Natural killer cell (primary cell): ENCODE results near the gene PNPO. TPM values are rescaled to one million over a fixed set of nuclear protein-coding genes. Genes with fewer than 3 reads are reported as not detected.

Experiments
- ATAC-seq, 3 donors: fragments of 150-1000 bp in 2 of 3; fragments of 200-7000 bp in 1 of 3; cut with Tn5 transposase; 1 replicate in 1 of 3; 2 replicates in 2 of 3; pipeline ENCODE4 v1.10.0; 2021; ENCODE audit warnings: mild to moderate bottlenecking in 2 of 3, moderate library complexity in 2 of 3
- DNase-seq, 2 donors: peaks; one replicate each; pipeline versions ENCODE4 v3.0.0 to v3.0.0-alpha.2; 2013 to 2021; ENCODE audit warnings: mixed read lengths in 1 of 2
- H3K27ac ChIP-seq: one replicate; pipeline ENCODE4 v1.5.1; 2013; ENCODE audit warnings: mild to moderate bottlenecking, low read length
- H3K27me3 ChIP-seq: one replicate; pipeline ENCODE4 v1.6.1; 2013; ENCODE audit warnings: low read length; ENCODE audit not compliant: control insufficient read depth, insufficient read depth
- H3K36me3 ChIP-seq: one replicate; pipeline ENCODE4 v1.6.1; 2013; ENCODE audit warnings: low read length; ENCODE audit not compliant: control insufficient read depth, insufficient read depth
- H3K4me1 ChIP-seq: one replicate; pipeline ENCODE4 v1.6.1; 2013; ENCODE audit warnings: low read length; ENCODE audit not compliant: control insufficient read depth, insufficient read depth
- H3K4me3 ChIP-seq: one replicate; pipeline ENCODE4 v1.5.1; 2013; ENCODE audit warnings: low read length
- H3K9me3 ChIP-seq: one replicate; pipeline ENCODE4 v1.6.1; 2013; ENCODE audit warnings: low read length; ENCODE audit not compliant: control insufficient read depth, insufficient read depth
- H3K27ac Mint-ChIP-seq, 2 donors: one replicate each; pipeline ENCODE4 v1.8.0; 2022; ENCODE audit warnings: mild to moderate bottlenecking in 2 of 2, mixed read lengths in 2 of 2, moderate library complexity in 1 of 2
- H3K27me3 Mint-ChIP-seq, 2 donors: one replicate each; pipeline ENCODE4 v1.8.0; 2022; ENCODE audit warnings: low read depth in 2 of 2, mixed read lengths in 2 of 2
- H3K36me3 Mint-ChIP-seq: one replicate; pipeline ENCODE4 v1.8.0; 2022; ENCODE audit warnings: mixed read lengths
- H3K4me1 Mint-ChIP-seq, 2 donors: one replicate each; pipeline ENCODE4 v1.8.0; 2022; ENCODE audit warnings: mixed read lengths in 2 of 2
- H3K4me3 Mint-ChIP-seq: one replicate; pipeline ENCODE4 v1.8.0; 2022; ENCODE audit warnings: mild to moderate bottlenecking, moderate library complexity, mixed read lengths
- H3K9me3 Mint-ChIP-seq, 2 donors: one replicate each; pipeline ENCODE4 v1.8.0; 2022; ENCODE audit warnings: mixed read lengths in 2 of 2
- WGBS: methylation state at CpG from one replicate; pipeline ENCODE4 v1.1.7; 2013; ENCODE audit warnings: missing lambda C conversion rate; ENCODE audit not compliant: insufficient coverage; 5-methylcytosine and 5-hydroxymethylcytosine counted together
- intact Hi-C: fragments of 100-400 bp; cut with micrococcal nuclease; formaldehyde crosslinking; loops from one replicate; pipeline ENCODE4 v1.14.2; 2022
- total RNA-seq, 4 donors: library from RNA; stranded (reverse); fragments of 120-200 nt in 1 of 4; gene quantifications; one replicate each; pipeline versions ENCODE4 v1.2.3 to v1.2.4, GENCODE V29; 2013 to 2022
- TF ChIP-seq, protein P1 (sequence below): fragments of 200-600 bp; IDR thresholded peaks from one replicate; pipeline ENCODE4 v1.8.0; 2022; ENCODE audit warnings: antibody characterized with exemption

Gene PNPO
- total RNA-seq = 10 to 100 TPM in 1 of 3 donors, 1 to 10 TPM in 2; 6.0 to 10.9 (median 9.3) TPM
- 11.9 TPM for total RNA-seq (2013)

DNA sequence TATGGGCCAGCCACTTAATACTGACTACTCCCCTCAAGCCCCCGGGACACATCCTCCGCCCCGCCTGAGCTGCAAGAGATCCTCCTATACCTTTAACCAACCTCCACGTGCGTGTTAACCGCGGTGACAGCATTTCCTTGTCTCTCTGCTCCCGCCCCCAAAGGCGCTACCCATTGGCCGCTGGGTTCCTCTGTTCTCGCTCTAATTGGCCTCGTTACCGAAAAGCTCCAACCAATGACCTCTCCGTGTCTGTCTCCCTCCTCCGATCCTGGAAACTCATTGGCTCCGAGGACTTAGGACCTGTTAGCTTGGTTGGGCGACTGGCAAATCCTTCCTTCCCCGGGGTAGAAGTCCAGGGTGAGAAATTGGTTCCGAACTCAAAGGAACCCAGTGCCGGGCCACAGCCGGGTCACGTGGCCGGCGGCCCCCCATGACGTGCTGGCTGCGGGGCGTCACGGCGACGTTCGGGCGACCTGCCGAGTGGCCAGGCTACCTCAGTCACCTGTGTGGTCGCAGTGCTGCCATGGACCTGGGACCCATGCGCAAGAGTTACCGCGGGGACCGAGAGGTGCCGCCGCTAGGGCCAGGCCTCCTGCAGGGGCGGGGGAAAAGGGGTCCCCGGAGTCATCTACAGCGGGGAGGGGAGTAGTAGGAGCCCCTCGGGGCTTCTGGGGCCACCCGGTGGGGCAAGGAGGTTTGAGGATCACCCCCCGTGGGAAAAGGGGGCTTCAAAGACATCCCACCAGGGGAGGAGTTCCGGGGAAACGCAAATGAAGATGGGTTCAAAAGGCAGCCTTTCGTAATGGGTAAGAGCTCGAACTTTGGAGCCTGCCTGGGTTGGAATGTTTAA, at the start of gene PNPO:
PNPO (plus strand) TSS at position 326 of the 850 bp plus-strand sequence; CDS start at position 431, 105 bp downstream.
- Mint-ChIP-seq H3K27ac (peak within 1 kb of the TSS; percentile 87 to 92), H3K9me3 (no peaks in the 10 kb centered on the region), H3K4me1 (peaks cover 27 to 37% of the 10 kb centered on the region in 2 donors), H3K4me3 (peak within 1 kb of the TSS; percentile 93), H3K36me3 (no peaks in the 10 kb centered on the region), H3K27me3 (no peaks in the 10 kb centered on the region)
- DNase-seq = peak; percentile 90 to 97
- peak; percentile 96 to 99 (median 97) for ATAC-seq
- H3K27ac ChIP-seq = peak within 1 kb of the TSS; percentile 72
- H3K4me1 ChIP-seq = peaks cover 36% of the 10 kb centered on the region
- no peaks in the 10 kb centered on the region for H3K9me3 ChIP-seq
- H3K27me3 ChIP-seq = no peaks in the 10 kb centered on the region
- intact Hi-C loops = loop anchor here (1.0 to 10.0 kb wide), 6 partner anchors 29 to 163 kb away; partner anchors contain the start of genes CBX1, LRRC46, MRPL10 and NFE2L1
- peak within 1 kb of the TSS; percentile 79 for H3K4me3 ChIP-seq
- WGBS = under 1% methylated on average over 50 of the region's 50 CpGs
- TF ChIP-seq, protein P1, sequence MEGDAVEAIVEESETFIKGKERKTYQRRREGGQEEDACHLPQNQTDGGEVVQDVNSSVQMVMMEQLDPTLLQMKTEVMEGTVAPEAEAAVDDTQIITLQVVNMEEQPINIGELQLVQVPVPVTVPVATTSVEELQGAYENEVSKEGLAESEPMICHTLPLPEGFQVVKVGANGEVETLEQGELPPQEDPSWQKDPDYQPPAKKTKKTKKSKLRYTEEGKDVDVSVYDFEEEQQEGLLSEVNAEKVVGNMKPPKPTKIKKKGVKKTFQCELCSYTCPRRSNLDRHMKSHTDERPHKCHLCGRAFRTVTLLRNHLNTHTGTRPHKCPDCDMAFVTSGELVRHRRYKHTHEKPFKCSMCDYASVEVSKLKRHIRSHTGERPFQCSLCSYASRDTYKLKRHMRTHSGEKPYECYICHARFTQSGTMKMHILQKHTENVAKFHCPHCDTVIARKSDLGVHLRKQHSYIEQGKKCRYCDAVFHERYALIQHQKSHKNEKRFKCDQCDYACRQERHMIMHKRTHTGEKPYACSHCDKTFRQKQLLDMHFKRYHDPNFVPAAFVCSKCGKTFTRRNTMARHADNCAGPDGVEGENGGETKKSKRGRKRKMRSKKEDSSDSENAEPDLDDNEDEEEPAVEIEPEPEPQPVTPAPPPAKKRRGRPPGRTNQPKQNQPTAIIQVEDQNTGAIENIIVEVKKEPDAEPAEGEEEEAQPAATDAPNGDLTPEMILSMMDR = no peak
- peaks cover 4% of the 10 kb centered on the region for H3K36me3 ChIP-seq

- Mint-ChIP-seq H3K4me3 (peak overlapping the region; percentile 98), H3K27me3 (no peaks in the 10 kb centered on the region), H3K4me1 (peaks cover 45 to 47% of the 10 kb centered on the region in 2 donors), H3K36me3 (no peaks in the 10 kb centered on the region), H3K27ac (peak overlapping the region; percentile 95 to 97), H3K9me3 (no peaks in the 10 kb centered on the region)
- Histone ChIP-seq H3K4me1 (peaks cover 18% of the 10 kb centered on the region), H3K4me3 (peak overlapping the region; percentile 83), H3K36me3 (peaks cover 6% of the 10 kb centered on the region), H3K27ac (peak overlapping the region; percentile 88), H3K9me3 (no peaks in the 10 kb centered on the region), H3K27me3 (no peaks in the 10 kb centered on the region)
- no peak for DNase-seq
- intact Hi-C loops = loop anchor here (1.0 to 5.0 kb wide), 3 partner anchors 47 to 117 kb away; partner anchors contain the start of genes LRRC46, MRPL10 and PNPO
- 44% methylated on average over 9 of the region's 11 CpGs for WGBS
- ATAC-seq = no peak
- TF ChIP-seq, protein P1 = no peak
These were observed 46.6 kb upstream of the PNPO start for GRCh38 chr17:47894498-47895346.

DNA sequence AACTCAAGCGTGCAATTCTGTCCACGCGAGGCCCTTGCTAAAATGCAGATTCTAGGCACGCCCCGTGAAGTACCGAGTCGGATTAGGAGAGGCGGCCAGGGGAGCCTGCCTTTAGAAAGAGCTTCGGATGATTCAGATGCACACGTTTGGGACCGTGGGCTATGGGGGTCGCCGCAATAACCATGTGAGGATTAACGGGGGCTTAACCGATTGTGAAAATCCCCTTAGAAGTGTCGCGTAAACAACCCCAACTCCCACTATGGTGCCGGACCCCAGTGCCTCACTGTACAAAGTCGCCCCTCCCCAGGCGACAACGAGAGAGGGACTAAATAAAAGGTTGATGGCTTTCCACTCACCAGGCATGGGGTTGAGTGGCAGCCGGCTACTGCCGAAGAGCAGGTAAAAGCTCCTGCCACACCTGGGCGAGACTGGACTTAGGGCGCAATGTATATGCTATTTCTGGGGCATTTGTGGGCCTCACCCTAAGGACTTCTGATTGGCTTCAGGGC, 46.0 kb upstream of the PNPO start:
- DNase-seq = no peak
- peaks cover 43 to 45% of the 10 kb centered on the region in 2 donors for H3K4me1 Mint-ChIP-seq
- intact Hi-C loops = loop anchor here (1.0 kb wide), 2 partner anchors 46 to 64 kb away; partner anchors contain the start of genes LRRC46, MRPL10 and PNPO

More for the DNA sequence above, 46.0 kb upstream of the PNPO start:
- H3K9me3 Mint-ChIP-seq = no peaks in the 10 kb centered on the region
- TF ChIP-seq, protein P1 = no peak
- Histone ChIP-seq H3K36me3 (peaks cover 10% of the 10 kb centered on the region), H3K27ac (peak overlapping the region; percentile 88), H3K4me1 (peaks cover 18% of the 10 kb centered on the region), H3K27me3 (no peaks in the 10 kb centered on the region), H3K9me3 (no peaks in the 10 kb centered on the region), H3K4me3 (peak overlapping the region; percentile 83)
- H3K27ac Mint-ChIP-seq = peak overlapping the region; percentile 95 to 97
- WGBS = under 1% methylated on average over 25 of the region's 25 CpGs
- peak overlapping the region; percentile 98 for H3K4me3 Mint-ChIP-seq
- H3K27me3 Mint-ChIP-seq = no peaks in the 10 kb centered on the region
- peak in 2 of 3 donors; percentile 1 to 5 for ATAC-seq
- no peaks in the 10 kb centered on the region for H3K36me3 Mint-ChIP-seq
